ENCODE measurements around the gene HMCN1.

- TF ChIP-seq CTCF (IDR thresholded peaks at IDR 0.05) (no peak), POLR2A (IDR thresholded peaks at IDR 0.05) (no peak)
Measured at GRCh38 chr1:185768371-185768770, 34.2 kb downstream of the HMCN1 start.
